RWPE2 (cell line): ENCODE results near the gene PROM2.

ENCODE experiments used
- ATAC-seq: fragments of 200-7000 bp; cut with Tn5 transposase; 3 replicates; pipeline ENCODE4 v1.9.1; 2021; ENCODE audit warnings: low read depth
- DNase-seq: peaks from one replicate; pipeline ENCODE4 v3.0.0-alpha.2; 2020; ENCODE audit warnings: low spot score
- H3K27ac ChIP-seq: fragments of 450-650 bp; 2 replicates; pipeline ENCODE4 v1.5.1; 2017; ENCODE audit warnings: mild to moderate bottlenecking; ENCODE audit not compliant: poor library complexity, severe bottlenecking
- H3K27me3 ChIP-seq: fragments of 250-450 bp; sonication (Bioruptor Pico); 2 replicates; pipeline ENCODE4 v1.5.1; 2021; ENCODE audit warnings: mild to moderate bottlenecking, moderate library complexity; ENCODE audit not compliant: insufficient read depth, poor library complexity, severe bottlenecking
- H3K36me3 ChIP-seq: fragments of 250-450 bp; sonication (Bioruptor Pico); 2 replicates; pipeline ENCODE4 v1.5.1; 2020; ENCODE audit warnings: low read depth, mild to moderate bottlenecking, moderate library complexity
- H3K4me1 ChIP-seq: fragments of 250-450 bp; sonication (Bioruptor Pico); 2 replicates; pipeline ENCODE4 v1.5.1; 2021; ENCODE audit warnings: mild to moderate bottlenecking, moderate library complexity; ENCODE audit not compliant: insufficient read depth, poor library complexity, severe bottlenecking
- H3K4me3 ChIP-seq: fragments of 250-450 bp; sonication (Bioruptor Pico); 2 replicates; pipeline ENCODE4 v1.5.1; 2021; ENCODE audit warnings: mild to moderate bottlenecking, moderate library complexity; ENCODE audit not compliant: severe bottlenecking
- H3K9me3 ChIP-seq: fragments of 250-450 bp; sonication (Bioruptor Pico); 2 replicates; pipeline ENCODE4 v1.5.1; 2021; ENCODE audit warnings: mild to moderate bottlenecking, moderate library complexity; ENCODE audit not compliant: severe bottlenecking
- TF ChIP-seq, protein P1 (sequence below): fragments of 450-650 bp; IDR thresholded peaks from one replicate; pipeline ENCODE4 v1.5.1; 2017; ENCODE audit warnings: mild to moderate bottlenecking, moderate library complexity; ENCODE audit not compliant: poor library complexity, severe bottlenecking

The PROM2 gene

DNA sequence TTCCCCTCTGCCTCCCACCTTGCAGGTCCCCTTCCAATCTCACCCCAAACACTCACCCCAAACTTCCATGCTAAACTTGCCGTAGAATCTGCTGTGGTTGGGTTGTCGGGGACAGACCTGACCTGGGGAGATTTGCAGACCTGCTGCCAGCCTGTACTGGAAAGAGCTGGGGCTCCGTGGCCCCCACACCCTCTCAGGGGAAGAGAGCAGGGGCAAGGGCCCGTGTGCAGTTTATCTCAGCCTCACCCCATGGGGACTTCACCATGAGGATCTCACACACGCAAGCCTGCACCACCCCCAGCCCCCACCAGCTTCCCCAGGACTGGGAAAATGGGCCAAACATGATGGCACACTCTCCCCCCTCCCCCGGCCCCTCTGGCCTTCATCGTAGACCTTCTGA, 53.6 kb downstream of the PROM2 start:
- no peak for DNase-seq
- no peak for ATAC-seq
- no peaks in the 10 kb centered on the region for H3K4me1 ChIP-seq
- no peaks in the 10 kb centered on the region for H3K36me3 ChIP-seq
- H3K27ac ChIP-seq, result no peak overlapping the region
- TF ChIP-seq, protein P1, sequence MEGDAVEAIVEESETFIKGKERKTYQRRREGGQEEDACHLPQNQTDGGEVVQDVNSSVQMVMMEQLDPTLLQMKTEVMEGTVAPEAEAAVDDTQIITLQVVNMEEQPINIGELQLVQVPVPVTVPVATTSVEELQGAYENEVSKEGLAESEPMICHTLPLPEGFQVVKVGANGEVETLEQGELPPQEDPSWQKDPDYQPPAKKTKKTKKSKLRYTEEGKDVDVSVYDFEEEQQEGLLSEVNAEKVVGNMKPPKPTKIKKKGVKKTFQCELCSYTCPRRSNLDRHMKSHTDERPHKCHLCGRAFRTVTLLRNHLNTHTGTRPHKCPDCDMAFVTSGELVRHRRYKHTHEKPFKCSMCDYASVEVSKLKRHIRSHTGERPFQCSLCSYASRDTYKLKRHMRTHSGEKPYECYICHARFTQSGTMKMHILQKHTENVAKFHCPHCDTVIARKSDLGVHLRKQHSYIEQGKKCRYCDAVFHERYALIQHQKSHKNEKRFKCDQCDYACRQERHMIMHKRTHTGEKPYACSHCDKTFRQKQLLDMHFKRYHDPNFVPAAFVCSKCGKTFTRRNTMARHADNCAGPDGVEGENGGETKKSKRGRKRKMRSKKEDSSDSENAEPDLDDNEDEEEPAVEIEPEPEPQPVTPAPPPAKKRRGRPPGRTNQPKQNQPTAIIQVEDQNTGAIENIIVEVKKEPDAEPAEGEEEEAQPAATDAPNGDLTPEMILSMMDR, result no peak
- H3K4me3 ChIP-seq, result no peak overlapping the region
- H3K9me3 ChIP-seq, result no peaks in the 10 kb centered on the region
- no peaks in the 10 kb centered on the region for H3K27me3 ChIP-seq

DNA sequence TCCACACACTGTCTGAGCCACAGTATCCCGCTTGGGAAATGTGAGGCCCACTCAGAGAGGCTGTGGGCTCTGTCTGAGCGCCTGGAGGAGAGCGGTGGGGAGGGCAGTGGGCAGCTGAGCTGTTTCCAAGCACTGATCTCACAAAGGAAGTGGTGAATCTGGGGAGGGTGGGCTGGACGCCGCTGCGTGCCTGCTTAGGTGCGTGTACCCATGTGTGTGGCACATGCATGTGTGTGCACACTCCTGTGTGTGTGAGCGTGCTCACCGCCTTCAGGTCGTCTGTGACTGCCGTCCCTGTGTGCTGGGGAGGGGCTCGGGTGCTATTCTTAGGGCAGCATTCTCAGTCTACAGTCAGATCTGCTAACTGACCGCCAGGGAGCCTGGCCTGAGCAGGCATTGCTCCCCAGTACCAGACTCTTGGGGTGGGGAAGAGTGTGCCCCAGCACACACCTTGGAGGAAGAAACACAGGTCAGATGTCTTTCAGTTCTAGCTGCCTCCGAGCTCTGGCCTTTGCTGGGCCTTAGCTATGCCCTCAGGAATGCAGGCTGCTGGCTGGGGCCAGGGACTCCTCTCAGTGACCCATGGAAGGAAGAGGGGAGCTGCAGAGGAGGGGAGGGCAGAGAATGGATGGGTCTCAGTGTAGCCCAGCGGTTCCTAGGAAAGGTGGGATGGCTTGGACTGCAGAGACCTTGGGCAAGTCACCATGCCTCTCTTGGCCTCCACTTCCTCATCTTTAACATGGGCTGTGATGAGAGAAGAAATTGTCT, 54.3 kb downstream of the PROM2 start:
- Histone ChIP-seq H3K36me3 (no peaks in the 10 kb centered on the region), H3K27me3 (no peaks in the 10 kb centered on the region), H3K9me3 (no peaks in the 10 kb centered on the region), H3K4me1 (peaks cover under 1% of the 10 kb centered on the region), H3K27ac (no peak overlapping the region), H3K4me3 (no peak overlapping the region)
- DNase-seq (no peak), ATAC-seq (no peak)
- TF ChIP-seq, protein P1, result no peak

DNA sequence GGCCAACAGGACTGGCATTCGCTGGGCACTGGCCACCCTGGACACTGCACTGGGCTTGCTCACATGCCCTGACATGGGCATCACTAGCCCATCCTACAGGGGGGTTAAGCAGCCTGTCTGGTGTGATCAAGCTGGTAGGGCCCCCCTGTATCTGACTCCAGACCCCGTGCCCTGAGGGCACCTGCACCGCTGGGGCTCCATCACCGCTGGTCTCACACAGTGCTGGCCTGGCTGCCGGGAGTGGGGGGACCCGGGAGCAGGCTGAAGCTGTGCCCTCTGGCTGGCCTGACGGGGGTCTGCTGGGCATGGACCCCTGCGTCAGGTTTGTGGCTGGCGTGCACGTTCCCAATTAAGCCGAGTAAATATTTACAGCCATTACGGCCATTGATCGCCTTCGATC, 55.2 kb downstream of the PROM2 start:
- Histone ChIP-seq H3K4me3 (no peak overlapping the region), H3K9me3 (no peaks in the 10 kb centered on the region), H3K4me1 (peaks cover 8% of the 10 kb centered on the region), H3K27me3 (no peaks in the 10 kb centered on the region), H3K36me3 (no peaks in the 10 kb centered on the region), H3K27ac (no peak overlapping the region)
- no peak for DNase-seq
- no peak for ATAC-seq
- TF ChIP-seq, protein P1, result no peak

DNA sequence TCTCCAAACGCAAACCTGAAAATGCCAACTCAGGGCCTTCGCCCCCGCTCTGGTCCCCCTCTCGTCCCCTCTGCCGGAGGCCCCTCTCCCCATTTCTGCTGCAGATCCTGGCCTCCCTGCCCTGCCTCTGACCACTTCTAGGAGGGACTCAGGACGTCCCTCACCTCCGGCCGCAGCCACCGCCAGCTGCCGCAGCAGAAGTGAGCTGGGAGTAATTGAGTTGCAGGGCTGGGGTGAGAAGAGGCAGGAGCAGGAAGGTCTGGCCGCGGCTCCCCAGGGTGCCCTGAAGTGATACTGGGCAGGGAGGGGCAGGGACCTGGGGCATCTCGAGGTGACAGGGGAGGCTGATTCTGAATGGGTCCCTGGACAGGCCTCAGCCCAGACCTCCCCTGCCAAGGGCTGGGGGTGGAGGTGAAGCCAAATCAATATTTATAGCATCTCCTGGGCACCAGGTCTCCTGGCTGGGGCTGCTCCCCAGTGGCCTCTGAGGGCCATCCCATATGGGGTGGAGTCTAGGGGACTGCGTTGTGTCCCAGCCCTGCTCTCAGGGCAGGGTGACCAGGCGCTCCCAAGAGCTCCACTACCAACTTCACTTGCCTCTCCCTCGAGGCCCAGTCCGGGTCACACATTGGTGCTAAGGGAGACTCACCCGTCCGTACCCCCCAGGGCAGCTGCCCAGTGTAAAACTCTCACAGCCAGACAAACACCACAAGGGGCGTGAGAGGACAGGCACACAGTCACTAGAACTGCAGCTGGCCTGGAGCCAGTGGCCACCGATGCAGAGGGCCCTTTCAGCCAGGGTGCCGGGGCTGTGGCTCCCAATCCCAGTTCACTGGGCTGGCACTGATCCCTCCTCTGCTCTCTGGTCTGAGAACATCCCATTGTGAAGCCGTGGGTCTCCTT, 55.9 kb downstream of the PROM2 start:
- no peak for DNase-seq

More for the DNA sequence above, 55.9 kb downstream of the PROM2 start:
- H3K4me1 ChIP-seq, result peaks cover 9% of the 10 kb centered on the region
- H3K27me3 ChIP-seq, result no peaks in the 10 kb centered on the region
- no peaks in the 10 kb centered on the region for H3K9me3 ChIP-seq
- no peak for ATAC-seq
- H3K4me3 ChIP-seq, result no peak overlapping the region
- TF ChIP-seq, protein P1, result no peak
- H3K36me3 ChIP-seq, result no peaks in the 10 kb centered on the region
- H3K27ac ChIP-seq, result no peak overlapping the region
